ENCODE measurements around the gene CHPT1. TPM values are rescaled to one million over a fixed set of nuclear protein-coding genes. Genes with fewer than 3 reads are reported as not detected.

Gene CHPT1
- total RNA-seq (100 to 1,000 TPM in 2 of 7 donors, 10 to 100 TPM in 5; 42.4 to 115 (median 47.8) TPM), polyA plus RNA-seq (10 to 100 TPM; 26.8 to 34.3 (median 30.4) TPM)
- long read RNA-seq, donor 1, transcript CHPT1-201 (9 exons, 1,585 nt) = major isoform, 28 of 31 reads
- long read RNA-seq, donor 1, partial matches to known transcripts = 0 of 31 reads
- long read RNA-seq, donor 1, other reads (novel, unspliced or antisense) = 0 of 31 reads
- long read RNA-seq, donor 2, transcript CHPT1-201 (9 exons, 1,585 nt) = major isoform, 28 of 37 reads
- long read RNA-seq, donor 2, partial matches to known transcripts = 5 of 37 reads
- long read RNA-seq, donor 2, other reads (novel, unspliced or antisense) = 0 of 37 reads

DNA sequence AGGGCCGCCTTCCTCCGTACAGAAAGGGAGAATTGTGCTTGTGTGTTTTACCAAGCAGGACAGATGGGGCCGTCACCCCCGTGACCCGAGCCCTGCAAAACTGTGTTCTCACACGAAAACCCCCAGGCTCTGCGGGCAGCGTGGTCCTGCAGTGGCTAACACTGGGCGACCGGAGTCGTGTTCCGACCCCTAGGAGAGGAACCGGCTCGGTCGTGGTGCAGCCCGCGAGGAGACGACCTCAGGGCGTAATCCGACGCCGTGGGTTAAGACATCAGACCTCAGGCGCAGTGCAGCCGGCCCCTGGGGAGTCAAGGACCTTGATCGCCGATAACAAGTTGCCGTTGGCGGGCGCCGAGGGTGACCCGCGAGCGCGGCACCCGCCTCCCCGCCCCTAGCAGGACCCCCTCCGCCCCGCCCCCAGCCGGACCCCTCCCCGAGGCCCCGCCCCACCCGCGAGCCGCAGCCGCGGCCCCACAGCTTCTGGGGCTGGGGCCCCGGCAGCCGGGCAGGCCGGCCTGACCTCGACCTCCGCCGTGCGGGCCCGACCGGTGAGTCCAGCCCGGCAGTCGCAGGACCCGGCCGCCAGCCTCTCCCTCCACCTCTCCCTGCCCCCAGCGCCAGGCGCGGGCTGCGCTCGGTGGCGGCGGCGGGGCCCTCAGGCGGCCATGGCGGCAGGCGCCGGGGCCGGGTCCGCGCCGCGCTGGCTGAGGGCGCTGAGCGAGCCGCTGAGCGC is at the start of gene CHPT1:
CHPT1 (plus strand) TSS at position 444 of the 733 bp plus-strand sequence; CDS start at position 666, 222 bp downstream.
- 0 to 2% (median 0%) methylated on average over 12 to 80 of the region's 80 CpGs for WGBS, 5 donors
- Histone ChIP-seq H3K4me1 (peaks cover 14 to 65% (median 50%) of the 10 kb centered on the region in 6 donors), H3K4me3 (peak within 1 kb of the TSS; percentile 65 to 90 (median 78)), H3K9me3 (no peaks in the 10 kb centered on the region), H3K27ac (peak within 1 kb of the TSS; percentile 86 to 97 (median 92)), H3K36me3 (no peaks in the 10 kb centered on the region), H3K27me3 (replicated peaks in 1 of 7) (no peaks in the 10 kb centered on the region)
- DNase-seq = peak; percentile 95
- intact Hi-C loops (cut with DNase I; ENCODE audit: low total_unique reads) = no loop called here
- TF ChIP-seq POLR2AphosphoS5 (IDR thresholded peaks at IDR 0.05) = peak; percentile 87 to 91 (median 90)
- TF ChIP-seq, protein P1, sequence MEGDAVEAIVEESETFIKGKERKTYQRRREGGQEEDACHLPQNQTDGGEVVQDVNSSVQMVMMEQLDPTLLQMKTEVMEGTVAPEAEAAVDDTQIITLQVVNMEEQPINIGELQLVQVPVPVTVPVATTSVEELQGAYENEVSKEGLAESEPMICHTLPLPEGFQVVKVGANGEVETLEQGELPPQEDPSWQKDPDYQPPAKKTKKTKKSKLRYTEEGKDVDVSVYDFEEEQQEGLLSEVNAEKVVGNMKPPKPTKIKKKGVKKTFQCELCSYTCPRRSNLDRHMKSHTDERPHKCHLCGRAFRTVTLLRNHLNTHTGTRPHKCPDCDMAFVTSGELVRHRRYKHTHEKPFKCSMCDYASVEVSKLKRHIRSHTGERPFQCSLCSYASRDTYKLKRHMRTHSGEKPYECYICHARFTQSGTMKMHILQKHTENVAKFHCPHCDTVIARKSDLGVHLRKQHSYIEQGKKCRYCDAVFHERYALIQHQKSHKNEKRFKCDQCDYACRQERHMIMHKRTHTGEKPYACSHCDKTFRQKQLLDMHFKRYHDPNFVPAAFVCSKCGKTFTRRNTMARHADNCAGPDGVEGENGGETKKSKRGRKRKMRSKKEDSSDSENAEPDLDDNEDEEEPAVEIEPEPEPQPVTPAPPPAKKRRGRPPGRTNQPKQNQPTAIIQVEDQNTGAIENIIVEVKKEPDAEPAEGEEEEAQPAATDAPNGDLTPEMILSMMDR (IDR thresholded peaks at IDR 0.05 in 8 of 11, conservative IDR thresholded peaks at IDR 0.05 in 3 of 11) = no peak
- peak; percentile 19 to 59 (median 55) for TF ChIP-seq POLR2A (IDR thresholded peaks at IDR 0.05)

DNA sequence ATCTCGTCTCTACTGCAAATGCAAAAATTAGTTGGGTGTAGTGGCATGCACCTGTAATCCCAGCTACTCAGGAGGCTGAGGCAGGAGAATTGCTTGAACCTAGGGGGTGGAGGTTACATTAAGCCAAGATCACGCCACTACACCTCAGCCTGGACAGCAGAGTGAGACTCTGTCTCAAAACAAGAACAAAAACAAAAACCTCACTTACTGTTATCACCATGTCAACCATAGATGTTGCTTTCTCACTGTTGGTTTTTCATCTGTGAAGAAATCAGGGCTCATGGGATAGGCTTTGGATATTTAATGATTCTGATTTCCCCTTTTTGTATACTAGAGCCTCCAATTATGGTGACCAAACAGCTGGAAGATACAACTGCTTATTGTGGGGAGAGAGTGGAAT is 49.7 kb upstream of the CHPT1 start:
- no peaks in the 10 kb centered on the region for H3K36me3 ChIP-seq
- H3K9me3 ChIP-seq = no peaks in the 10 kb centered on the region
- H3K4me1 ChIP-seq = peaks cover 0 to 4% (median 0%) of the 10 kb centered on the region in 6 donors
- intact Hi-C loops (cut with DNase I; ENCODE audit: low total_unique reads) = no loop called here
- H3K4me3 ChIP-seq = no peak overlapping the region
- H3K27ac ChIP-seq = no peak overlapping the region
- no peak for DNase-seq
- WGBS, 5 donors = 84 to 93% (median 87%) methylated on average over 2 of the region's 2 CpGs
- TF ChIP-seq, protein P1 (IDR thresholded peaks at IDR 0.05 in 8 of 11, conservative IDR thresholded peaks at IDR 0.05 in 3 of 11) = no peak
- TF ChIP-seq POLR2AphosphoS5 (IDR thresholded peaks at IDR 0.05) = no peak
- no peak for TF ChIP-seq POLR2A (IDR thresholded peaks at IDR 0.05)
- H3K27me3 ChIP-seq (replicated peaks in 1 of 7) = peaks cover 0 to 5% (median under 1%) of the 10 kb centered on the region in 7 donors

DNA sequence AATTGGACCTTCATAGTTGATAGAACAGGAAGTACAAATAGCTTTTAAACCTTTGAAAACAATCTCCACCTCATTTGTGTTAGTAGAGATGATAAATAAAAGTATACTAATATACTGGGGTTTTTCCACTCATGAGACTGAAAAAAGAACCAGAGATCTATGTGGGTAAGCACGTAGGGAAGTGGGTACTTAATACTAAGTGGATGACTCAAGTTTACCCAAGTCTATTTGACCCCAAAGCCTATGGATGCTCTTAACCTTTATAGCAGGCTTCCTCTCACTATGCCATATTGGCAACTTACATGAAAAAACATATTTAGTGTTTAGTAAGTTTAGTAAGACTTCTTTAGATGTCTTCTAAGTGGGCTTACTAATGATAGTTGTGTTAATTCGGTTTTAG is 49.2 kb upstream of the CHPT1 start:
- no peak for TF ChIP-seq POLR2A (IDR thresholded peaks at IDR 0.05)
- TF ChIP-seq, protein P1 (IDR thresholded peaks at IDR 0.05 in 8 of 11, conservative IDR thresholded peaks at IDR 0.05 in 3 of 11) = no peak
- no peak for TF ChIP-seq POLR2AphosphoS5 (IDR thresholded peaks at IDR 0.05)
- Histone ChIP-seq H3K4me3 (no peak overlapping the region), H3K27me3 (replicated peaks in 1 of 7) (peaks cover 0 to under 1% (median 0%) of the 10 kb centered on the region in 7 donors), H3K9me3 (no peaks in the 10 kb centered on the region), H3K4me1 (no peaks in the 10 kb centered on the region), H3K27ac (no peak overlapping the region), H3K36me3 (no peaks in the 10 kb centered on the region)
- intact Hi-C loops (cut with DNase I; ENCODE audit: low total_unique reads) = no loop called here
- WGBS, 5 donors = 41 to 61% (median 56%) methylated on average over 2 of the region's 2 CpGs
- DNase-seq = no peak

Measured in spleen (tissue), 13 donors.